NCI-H2107 treated with DMSO at 0.1 percent for 48 hours (cell line): Measurements from ENCODE around the gene SYNGR1.
"Not testable (repeated sequence)": the region's sequence is repeated elsewhere in the genome, so short reads cannot be mapped to it uniquely, and the experiment has no call there.

Source experiments
- DNase-seq: peaks from one replicate; lab custom pipeline; 2025; ENCODE audit not compliant: unreplicated experiment; lab: John Stamatoyannopoulos, UW

Gene SYNGR1

GRCh38 chr22:39350757-39351688, 1.2 kb downstream of the SYNGR1 start:
- no peak for DNase-seq

GRCh38 chr22:39351689-39352214, 2.0 kb downstream of the SYNGR1 start:
- DNase-seq = no peak

- no peak for DNase-seq
These were observed 2.6 kb downstream of the SYNGR1 start for GRCh38 chr22:39352306-39352891.

GRCh38 chr22:39353346-39353745, 3.6 kb downstream of the SYNGR1 start:
- no peak for DNase-seq

GRCh38 chr22:39355080-39355479, 5.3 kb downstream of the SYNGR1 start:
- no peak for DNase-seq

GRCh38 chr22:39355805-39356204, 6.0 kb downstream of the SYNGR1 start:
- not testable (repeated sequence) for DNase-seq

GRCh38 chr22:39356464-39356863, 6.7 kb downstream of the SYNGR1 start:
- DNase-seq = no peak

GRCh38 chr22:39357110-39358108, 7.6 kb downstream of the SYNGR1 start:
- not testable (repeated sequence) for DNase-seq

- DNase-seq = not testable (repeated sequence)
These were observed 8.4 kb downstream of the SYNGR1 start for GRCh38 chr22:39358197-39358596.

GRCh38 chr22:39359659-39360195, 9.9 kb downstream of the SYNGR1 start:
- DNase-seq = no peak

GRCh38 chr22:39360242-39360641, 10.5 kb downstream of the SYNGR1 start:
- no peak for DNase-seq

GRCh38 chr22:39360674-39361413, 11.1 kb downstream of the SYNGR1 start:
- DNase-seq = no peak

- no peak for DNase-seq
These were observed 11.7 kb downstream of the SYNGR1 start for GRCh38 chr22:39361496-39361895.

GRCh38 chr22:39362271-39362670, 12.5 kb downstream of the SYNGR1 start:
- no peak for DNase-seq

- no peak for DNase-seq
These were observed 13.1 kb downstream of the SYNGR1 start for GRCh38 chr22:39362932-39363331.

- DNase-seq = no peak
These were observed 14.1 kb downstream of the SYNGR1 start for GRCh38 chr22:39363751-39364515.

- no peak for DNase-seq
These were observed 15.1 kb downstream of the SYNGR1 start for GRCh38 chr22:39364714-39365491.

GRCh38 chr22:39365492-39365780, 15.6 kb downstream of the SYNGR1 start:
- no peak for DNase-seq

- no peak for DNase-seq
These were observed 17.2 kb downstream of the SYNGR1 start for GRCh38 chr22:39367035-39367434.
